Activated CD4-positive, alpha-beta T cell treated with anti-CD3 and anti-CD28 coated beads, Interleukin-2, amount 10 ng/mL, durations not matched to agents 7 days and 5 days (primary cell): ENCODE data around the gene POPDC2. TPM values are rescaled to one million over a fixed set of nuclear protein-coding genes. Genes with fewer than 3 reads are reported as not detected.

Source experiments
- CTCF ChIA-PET: fragments of 350-600 bp; sonication (Branson Sonifier 250); formaldehyde crosslinking; loops from one replicate; lab custom pipeline; 2021; ENCODE audit warnings: antibody characterized with exemption; lab: Charles Lee
- POLR2A ChIA-PET: fragments of 350-600 bp; sonication (Branson Sonifier 250); formaldehyde crosslinking; loops from one replicate; lab custom pipeline; 2021; ENCODE audit warnings: antibody characterized with exemption; lab: Charles Lee
- DNase-seq: peaks from one replicate; pipeline ENCODE4 v3.0.0-alpha.2; 2020
- H3K27ac Mint-ChIP-seq: one replicate; pipeline ENCODE4 v1.8.0; 2021; ENCODE audit warnings: mild to moderate bottlenecking, moderate library complexity, mixed read lengths
- H3K27me3 Mint-ChIP-seq: one replicate; pipeline ENCODE4 v1.8.0; 2021; ENCODE audit warnings: mixed read lengths
- H3K36me3 Mint-ChIP-seq: one replicate; pipeline ENCODE4 v1.8.0; 2021; ENCODE audit warnings: low read depth, mixed read lengths
- H3K4me1 Mint-ChIP-seq: one replicate; pipeline ENCODE4 v1.8.0; 2021; ENCODE audit warnings: mixed read lengths
- H3K4me3 Mint-ChIP-seq: one replicate; pipeline ENCODE4 v1.8.0; 2021; ENCODE audit warnings: mild to moderate bottlenecking, moderate library complexity, mixed read lengths
- H3K9me3 Mint-ChIP-seq: one replicate; pipeline ENCODE4 v1.8.0; 2021; ENCODE audit warnings: mixed read lengths
- total RNA-seq, 2 experiments: library from RNA; stranded (reverse); gene quantifications; one replicate each; pipeline ENCODE4 v1.2.3, GENCODE V29; 2021

The POPDC2 gene
- total RNA-seq, 2 experiments from 2014 or later: 1.7 to 2.9 TPM

- H3K27ac Mint-ChIP-seq: no peak overlapping the region
- peaks cover 4% of the 10 kb centered on the region for H3K4me1 Mint-ChIP-seq
- DNase-seq: no peak
- ChIA-PET POLR2A (no interaction called here), CTCF (no interaction called here)
- no peaks in the 10 kb centered on the region for H3K9me3 Mint-ChIP-seq
- H3K36me3 Mint-ChIP-seq: peaks cover 13% of the 10 kb centered on the region
- no peak overlapping the region for H3K4me3 Mint-ChIP-seq
- H3K27me3 Mint-ChIP-seq: no peaks in the 10 kb centered on the region
These were observed 14.6 kb downstream of the POPDC2 start for GRCh38 chr3:119645813-119646212.

GRCh38 chr3:119644481-119644880, 15.9 kb downstream of the POPDC2 start:
- no peak for DNase-seq
- no peak overlapping the region for H3K4me3 Mint-ChIP-seq
- H3K4me1 Mint-ChIP-seq: peaks cover 11% of the 10 kb centered on the region
- peaks cover 22% of the 10 kb centered on the region for H3K36me3 Mint-ChIP-seq
- H3K27ac Mint-ChIP-seq: no peak overlapping the region
- H3K9me3 Mint-ChIP-seq: peaks cover 7% of the 10 kb centered on the region
- ChIA-PET POLR2A (no interaction called here), CTCF (interaction anchor here (1.3 kb wide), 1 partner anchor 13 kb away, joined by 3 read pairs; no protein-coding TSS in a partner anchor)
- no peaks in the 10 kb centered on the region for H3K27me3 Mint-ChIP-seq

DNA sequence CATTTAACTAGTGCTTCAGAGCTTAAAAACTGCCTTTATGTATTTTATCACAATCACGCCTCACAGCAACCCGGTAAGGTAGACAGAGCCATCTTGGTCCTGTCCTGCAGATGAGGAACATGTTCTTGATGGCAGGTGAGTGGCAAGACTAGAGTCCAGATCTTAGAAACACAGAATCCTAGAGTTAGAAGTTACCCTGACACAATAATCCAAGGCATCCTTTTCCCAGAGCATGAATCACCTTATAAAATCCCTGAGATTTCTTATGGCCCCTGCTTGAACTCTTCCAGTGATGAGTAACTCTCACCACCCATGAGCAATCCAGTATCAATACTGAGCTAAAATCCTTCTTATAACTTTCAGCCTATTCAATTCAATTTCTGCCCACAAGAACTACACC, 16.9 kb downstream of the POPDC2 start:
- ChIA-PET POLR2A (no interaction called here), CTCF (interaction anchor here (1.0 to 1.3 kb wide), 2 partner anchors 14 to 61 kb away, joined by 3 read pairs; no protein-coding TSS in a partner anchor)
- no peak for DNase-seq
- H3K27ac Mint-ChIP-seq: no peak overlapping the region
- peaks cover 22% of the 10 kb centered on the region for H3K36me3 Mint-ChIP-seq
- peaks cover 21% of the 10 kb centered on the region for H3K4me1 Mint-ChIP-seq
- H3K4me3 Mint-ChIP-seq: no peak overlapping the region
- no peaks in the 10 kb centered on the region for H3K27me3 Mint-ChIP-seq
- peaks cover 7% of the 10 kb centered on the region for H3K9me3 Mint-ChIP-seq

DNA sequence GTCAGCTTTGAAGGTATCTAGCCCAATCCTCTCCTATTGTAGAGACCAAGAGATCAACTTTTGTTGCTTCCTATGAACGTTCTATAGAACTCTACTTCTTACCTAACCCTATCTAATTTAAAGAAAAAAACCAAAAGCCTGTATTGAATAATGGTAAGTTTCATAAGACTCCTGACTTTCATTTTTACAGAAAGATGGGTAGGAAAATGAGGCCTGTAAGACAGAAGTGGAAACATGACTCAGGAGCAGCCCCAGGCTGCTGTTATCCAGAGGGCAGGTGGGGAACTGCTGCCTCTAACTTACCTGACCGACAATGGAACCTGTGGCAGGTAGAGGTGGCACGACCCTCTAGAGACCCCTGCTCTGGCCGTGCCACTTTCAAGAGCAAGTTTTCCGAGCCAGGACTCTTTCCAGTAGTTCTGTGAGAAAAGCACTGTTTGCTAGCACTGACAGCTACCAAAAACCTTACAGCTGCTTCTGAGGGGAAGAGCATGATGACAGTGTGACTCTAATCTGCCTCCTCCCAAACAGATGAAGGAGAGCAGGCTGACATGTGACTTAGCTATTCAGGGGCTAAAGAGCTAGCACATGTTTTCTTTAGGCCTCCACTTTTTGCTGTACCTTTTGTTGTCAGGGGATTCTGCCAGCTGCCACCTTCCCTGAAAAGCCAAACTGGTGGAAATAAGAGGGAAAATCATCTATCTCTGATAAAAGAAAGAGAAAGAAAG, 17.5 kb downstream of the POPDC2 start:
- CTCF ChIA-PET: interaction anchor here (0.7 to 1.0 kb wide), 2 partner anchors 8 to 62 kb away, joined by 3 read pairs; no protein-coding TSS in a partner anchor
- no peak overlapping the region for H3K27ac Mint-ChIP-seq

DNA sequence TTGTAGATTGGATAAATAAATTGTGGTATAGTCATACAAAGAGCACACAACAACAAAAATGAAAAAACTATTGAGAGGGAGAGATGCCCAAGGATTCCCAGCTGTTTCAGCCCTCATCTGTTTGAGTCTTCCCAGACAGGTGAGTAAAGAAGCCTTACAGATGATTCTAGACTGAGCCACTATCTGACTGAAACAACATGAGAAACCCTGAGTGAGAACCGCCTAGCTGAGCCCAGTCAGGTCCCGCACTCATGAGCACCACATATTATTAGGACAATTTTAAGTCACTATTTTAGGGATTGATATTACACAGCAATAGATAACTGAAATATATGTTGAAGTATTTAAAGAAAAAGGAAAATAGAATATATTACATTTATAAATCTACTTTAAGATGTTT, 19.0 kb downstream of the POPDC2 start:
- no peak for DNase-seq
- Mint-ChIP-seq H3K4me1 (peaks cover 33% of the 10 kb centered on the region), H3K36me3 (peaks cover 19% of the 10 kb centered on the region), H3K27me3 (no peaks in the 10 kb centered on the region), H3K27ac (no peak overlapping the region), H3K9me3 (peaks cover 7% of the 10 kb centered on the region), H3K4me3 (no peak overlapping the region)
- CTCF ChIA-PET: interaction anchor here (0.7 to 1.7 kb wide), 5 partner anchors 12 to 759 kb away, joined by 3 to 5 read pairs (median 3); no protein-coding TSS in a partner anchor
- POLR2A ChIA-PET: no interaction called here

More for the DNA sequence above, 17.5 kb downstream of the POPDC2 start:
- POLR2A ChIA-PET: no interaction called here
- peaks cover 22% of the 10 kb centered on the region for H3K36me3 Mint-ChIP-seq
- no peak overlapping the region for H3K4me3 Mint-ChIP-seq
- peaks cover 7% of the 10 kb centered on the region for H3K9me3 Mint-ChIP-seq
- no peaks in the 10 kb centered on the region for H3K27me3 Mint-ChIP-seq
- peaks cover 26% of the 10 kb centered on the region for H3K4me1 Mint-ChIP-seq
- DNase-seq: no peak

DNA sequence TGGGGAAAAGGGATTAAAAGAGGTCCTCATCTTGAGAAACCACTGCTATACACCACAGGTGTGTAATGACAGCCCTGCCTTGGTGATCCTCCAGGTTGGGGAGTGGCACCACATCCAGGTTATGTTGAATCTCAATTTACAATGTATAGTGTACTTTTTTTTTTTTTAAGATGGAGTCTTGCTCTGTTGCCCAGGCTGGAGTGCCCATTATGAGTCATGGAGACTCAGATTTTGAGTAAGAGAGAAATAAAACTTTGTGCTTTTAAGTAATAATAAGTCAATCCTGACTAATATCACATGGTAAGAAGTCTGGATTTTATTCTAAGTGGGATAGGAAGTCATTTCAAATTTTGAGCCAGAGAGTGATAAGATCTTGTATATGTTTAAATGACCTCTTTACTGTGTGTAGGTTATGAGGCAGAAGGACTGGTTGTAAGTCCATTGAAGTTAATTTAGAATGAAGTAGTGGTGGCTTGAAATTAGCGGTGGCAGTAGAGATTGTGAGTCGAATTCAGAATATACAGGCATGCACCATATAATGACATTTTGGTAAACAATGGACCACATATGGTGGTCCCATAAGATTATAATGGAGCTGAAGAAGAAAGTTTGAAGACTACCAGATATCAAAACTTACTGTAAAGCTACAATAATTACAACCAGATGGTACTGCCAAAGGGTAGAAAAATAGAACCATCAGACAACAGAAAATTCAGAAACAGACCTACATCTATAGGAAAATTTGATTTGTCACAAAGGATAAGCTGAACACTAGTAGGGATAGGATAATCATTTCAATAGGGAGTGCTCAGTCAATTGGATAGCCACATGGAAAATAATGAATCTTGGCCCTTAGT, 20.7 kb downstream of the POPDC2 start:
- no peak for DNase-seq
- H3K36me3 Mint-ChIP-seq: peaks cover 17% of the 10 kb centered on the region
- peaks cover 7% of the 10 kb centered on the region for H3K9me3 Mint-ChIP-seq
- H3K4me3 Mint-ChIP-seq: no peak overlapping the region
- CTCF ChIA-PET: no interaction called here
- H3K4me1 Mint-ChIP-seq: peaks cover 33% of the 10 kb centered on the region
- H3K27me3 Mint-ChIP-seq: no peaks in the 10 kb centered on the region
- H3K27ac Mint-ChIP-seq: peak overlapping the region; percentile 94
- POLR2A ChIA-PET: no interaction called here

DNA sequence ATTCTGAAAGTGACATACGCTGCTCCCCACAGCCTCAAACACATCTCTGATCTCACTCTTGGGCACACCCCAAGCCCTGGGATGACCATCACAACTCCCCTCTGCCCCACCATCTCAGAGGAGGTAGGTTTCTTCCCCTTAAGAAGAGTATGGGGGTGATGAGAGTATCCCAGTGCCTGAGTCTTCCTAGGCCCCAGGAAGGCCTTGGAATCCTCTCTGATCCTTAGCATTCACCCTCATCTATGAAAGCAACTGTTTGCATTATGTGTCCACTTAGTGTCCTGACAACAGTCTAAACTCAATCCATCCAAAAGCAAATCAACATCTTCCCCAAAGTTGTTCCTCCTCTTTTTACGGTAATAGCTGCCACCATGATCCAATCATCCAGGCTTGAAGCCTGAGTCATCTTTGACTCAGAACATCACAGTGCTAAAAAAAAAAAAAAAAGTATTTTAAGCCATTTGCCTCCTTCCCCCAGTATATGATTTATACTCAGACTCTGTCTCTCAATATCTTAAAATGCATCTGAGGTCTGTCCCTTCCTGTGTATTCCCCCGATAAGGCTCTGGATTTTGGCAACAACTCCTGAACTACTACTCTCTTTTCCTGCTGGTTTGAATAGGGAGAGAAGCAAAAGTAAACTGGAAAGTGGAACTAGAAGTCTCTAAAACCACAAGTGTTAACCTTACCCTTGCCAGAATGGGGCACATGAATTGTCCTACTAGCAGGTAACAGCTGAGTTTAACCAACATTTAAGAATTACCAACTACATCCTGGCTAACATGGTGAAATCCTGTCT, 22.5 kb downstream of the POPDC2 start:
- POLR2A ChIA-PET: no interaction called here
- H3K27ac Mint-ChIP-seq: peak overlapping the region; percentile 94
- CTCF ChIA-PET: interaction anchor here (0.5 to 2.0 kb wide), 6 partner anchors 11 to 394 kb away, joined by 3 to 11 read pairs (median 4); no protein-coding TSS in a partner anchor
- peaks cover 7% of the 10 kb centered on the region for H3K9me3 Mint-ChIP-seq
- peak; percentile 9 for DNase-seq
- peaks cover 33% of the 10 kb centered on the region for H3K4me1 Mint-ChIP-seq
- H3K4me3 Mint-ChIP-seq: no peak overlapping the region
- H3K27me3 Mint-ChIP-seq: no peaks in the 10 kb centered on the region
- peaks cover 17% of the 10 kb centered on the region for H3K36me3 Mint-ChIP-seq

- H3K27ac Mint-ChIP-seq: no peak overlapping the region
- POLR2A ChIA-PET: no interaction called here
- H3K27me3 Mint-ChIP-seq: no peaks in the 10 kb centered on the region
- CTCF ChIA-PET: interaction anchor here (0.5 to 2.0 kb wide), 5 partner anchors 10 to 393 kb away, joined by 3 to 11 read pairs (median 4); no protein-coding TSS in a partner anchor
- no peak overlapping the region for H3K4me3 Mint-ChIP-seq
- DNase-seq: no peak
- peaks cover 7% of the 10 kb centered on the region for H3K9me3 Mint-ChIP-seq
- peaks cover 15% of the 10 kb centered on the region for H3K36me3 Mint-ChIP-seq
- peaks cover 29% of the 10 kb centered on the region for H3K4me1 Mint-ChIP-seq
These were observed 23.3 kb downstream of the POPDC2 start for GRCh38 chr3:119636891-119637611.

GRCh38 chr3:119636249-119636648, 24.1 kb downstream of the POPDC2 start:
- Mint-ChIP-seq H3K36me3 (peaks cover 12% of the 10 kb centered on the region), H3K27ac (no peak overlapping the region), H3K4me3 (no peak overlapping the region), H3K4me1 (peaks cover 29% of the 10 kb centered on the region), H3K27me3 (no peaks in the 10 kb centered on the region), H3K9me3 (peaks cover 7% of the 10 kb centered on the region)
- DNase-seq: no peak
- CTCF ChIA-PET: interaction anchor here (1.5 kb wide), 2 partner anchors 10 to 16 kb away, joined by 4 read pairs; no protein-coding TSS in a partner anchor
- POLR2A ChIA-PET: no interaction called here

DNA sequence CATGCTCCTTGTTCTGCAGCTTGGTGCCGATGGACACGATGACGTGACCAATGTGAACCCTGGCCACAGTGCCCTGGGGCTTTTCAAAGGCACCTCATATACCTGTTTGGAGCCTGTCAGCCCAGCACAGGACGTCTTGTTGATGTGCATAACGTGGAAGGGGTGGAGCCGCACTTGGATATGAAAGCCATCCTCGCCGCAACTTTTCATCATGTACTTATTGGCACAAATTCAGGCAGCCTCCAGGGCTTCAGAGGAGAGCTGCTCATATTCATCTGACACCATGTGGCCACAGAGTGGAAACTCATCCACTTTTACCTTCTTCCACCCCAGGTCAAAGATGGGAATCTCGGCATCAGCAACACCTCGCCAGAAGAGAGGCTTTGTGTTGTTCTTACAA, 24.7 kb downstream of the POPDC2 start:
- peaks cover 9% of the 10 kb centered on the region for H3K36me3 Mint-ChIP-seq
- no peak for DNase-seq
- peaks cover 7% of the 10 kb centered on the region for H3K9me3 Mint-ChIP-seq
- no peaks in the 10 kb centered on the region for H3K27me3 Mint-ChIP-seq
- ChIA-PET CTCF (interaction anchor here (1.5 kb wide), 2 partner anchors 9 to 16 kb away, joined by 4 read pairs; no protein-coding TSS in a partner anchor), POLR2A (no interaction called here)
- no peak overlapping the region for H3K4me3 Mint-ChIP-seq
- peaks cover 29% of the 10 kb centered on the region for H3K4me1 Mint-ChIP-seq
- H3K27ac Mint-ChIP-seq: no peak overlapping the region

GRCh38 chr3:119632829-119633228, 27.6 kb downstream of the POPDC2 start:
- CTCF ChIA-PET: no interaction called here
- Mint-ChIP-seq H3K4me3 (no peak overlapping the region), H3K4me1 (peaks cover 16% of the 10 kb centered on the region), H3K27ac (no peak overlapping the region), H3K27me3 (peaks cover 7% of the 10 kb centered on the region), H3K36me3 (no peaks in the 10 kb centered on the region), H3K9me3 (no peaks in the 10 kb centered on the region)
- POLR2A ChIA-PET: no interaction called here
- DNase-seq: no peak

- Mint-ChIP-seq H3K4me1 (peaks cover 12% of the 10 kb centered on the region), H3K27ac (no peak overlapping the region)
These were observed 28.2 kb downstream of the POPDC2 start for GRCh38 chr3:119632216-119632615.

More at GRCh38 chr3:119632216-119632615, 28.2 kb downstream of the POPDC2 start:
- H3K27me3 Mint-ChIP-seq: peaks cover 7% of the 10 kb centered on the region
- no peaks in the 10 kb centered on the region for H3K9me3 Mint-ChIP-seq
- ChIA-PET POLR2A (no interaction called here), CTCF (no interaction called here)
- no peak for DNase-seq
- no peak overlapping the region for H3K4me3 Mint-ChIP-seq
- no peaks in the 10 kb centered on the region for H3K36me3 Mint-ChIP-seq
